DMS153 treated with DMSO at 0.1 percent for 48 hours (cell line): ENCODE measurements around the gene PTPRK.

Experiments used
- DNase-seq: peaks from one replicate; lab custom pipeline; 2025; ENCODE audit not compliant: unreplicated experiment; lab: John Stamatoyannopoulos, UW

The PTPRK gene

DNA sequence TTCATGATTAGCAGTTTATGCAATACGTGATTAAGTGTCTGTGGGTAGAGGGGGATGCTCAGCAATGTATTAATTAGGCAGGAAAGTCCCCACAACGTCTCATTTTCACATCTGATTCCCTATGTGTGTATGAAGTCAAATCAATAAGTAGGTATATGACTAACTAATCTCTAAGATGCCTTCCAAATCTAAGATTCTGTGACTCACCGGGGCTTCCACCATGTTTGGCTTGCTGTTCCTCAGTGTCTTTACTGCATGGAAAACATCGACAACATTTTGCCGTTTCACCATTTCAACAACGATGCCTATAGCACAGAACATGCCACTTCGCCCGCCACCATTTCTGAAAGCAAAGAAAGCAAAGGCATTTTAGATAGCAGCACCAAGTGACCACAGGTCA lies 547.6 kb downstream of the PTPRK start:
- DNase-seq: no peak

DNA sequence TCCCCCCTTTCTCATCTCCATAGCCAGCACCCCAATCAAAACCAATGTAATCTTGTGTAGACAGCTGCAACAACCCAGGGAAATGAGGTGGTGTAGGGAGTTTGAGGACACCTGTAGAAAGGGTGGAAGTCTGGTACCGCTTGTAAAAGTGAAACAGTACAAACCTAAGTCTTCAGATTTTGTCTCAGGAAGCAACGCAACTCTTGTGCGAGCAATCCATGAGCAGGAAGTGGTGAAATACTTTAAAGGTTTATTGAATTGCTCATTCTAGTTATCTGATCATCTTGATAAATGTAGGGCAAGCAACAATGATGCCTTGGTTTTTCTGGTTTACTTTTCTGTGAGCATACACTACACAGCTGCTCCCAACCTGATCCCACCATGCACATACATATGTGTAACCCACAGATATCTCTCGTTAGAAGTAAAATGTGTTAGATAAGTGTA lies 548.4 kb downstream of the PTPRK start:
- no peak for DNase-seq

DNA sequence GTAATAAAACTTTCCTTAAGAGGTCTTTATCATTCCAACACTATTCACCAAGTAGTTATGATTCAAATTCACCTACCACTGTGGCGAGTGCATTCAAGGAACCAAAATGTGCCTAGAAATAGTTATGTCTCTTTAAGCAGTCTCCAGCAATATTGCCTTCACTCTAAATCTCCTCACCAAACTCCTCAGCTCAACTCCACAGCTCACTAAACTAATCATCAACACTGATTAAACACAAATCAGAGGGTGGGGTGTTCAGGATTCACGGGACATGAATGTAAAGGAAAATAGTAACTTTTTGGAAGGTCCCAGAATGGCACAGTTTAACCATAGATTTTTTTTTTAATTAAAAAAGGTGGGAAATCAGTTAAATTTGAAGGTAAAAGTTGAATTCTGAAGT lies 549.0 kb downstream of the PTPRK start:
- DNase-seq: no peak

DNA sequence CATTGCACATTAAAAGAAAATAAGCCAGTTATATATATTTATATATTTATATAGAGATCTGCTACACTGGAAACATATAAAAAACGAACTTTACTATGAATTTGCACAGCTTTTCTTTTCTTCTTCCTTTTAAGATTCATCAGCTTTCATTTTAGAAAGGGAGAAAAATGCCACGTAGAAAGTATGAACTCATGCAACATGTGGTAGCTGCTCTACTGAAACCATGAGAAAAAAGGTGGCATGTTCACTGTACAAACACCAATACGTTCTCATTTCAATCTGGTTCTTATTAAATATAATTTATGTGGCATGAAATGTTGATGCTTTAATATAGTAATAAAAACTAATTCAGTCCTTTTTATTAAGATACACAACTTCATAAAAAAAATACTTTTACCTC lies 550.7 kb downstream of the PTPRK start:
- no peak for DNase-seq

DNA sequence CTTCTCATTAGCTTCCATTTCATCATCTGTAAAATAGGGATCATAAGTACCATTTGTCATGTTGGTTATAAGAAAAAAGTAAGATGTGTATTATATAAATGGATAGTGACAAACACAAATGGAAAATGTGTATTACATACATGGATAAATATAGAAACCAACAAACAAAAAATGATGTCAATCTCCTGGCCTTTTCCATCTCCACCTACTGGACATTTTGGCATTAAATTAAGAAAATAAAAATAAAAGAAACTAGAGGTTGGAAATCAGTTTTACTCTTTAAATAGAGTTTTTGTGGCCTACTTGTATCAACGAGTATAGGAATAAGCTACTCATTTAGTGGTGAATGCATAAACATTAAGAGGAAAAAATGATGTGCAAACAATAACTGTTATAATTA lies 552.0 kb downstream of the PTPRK start:
- DNase-seq: no peak

DNA sequence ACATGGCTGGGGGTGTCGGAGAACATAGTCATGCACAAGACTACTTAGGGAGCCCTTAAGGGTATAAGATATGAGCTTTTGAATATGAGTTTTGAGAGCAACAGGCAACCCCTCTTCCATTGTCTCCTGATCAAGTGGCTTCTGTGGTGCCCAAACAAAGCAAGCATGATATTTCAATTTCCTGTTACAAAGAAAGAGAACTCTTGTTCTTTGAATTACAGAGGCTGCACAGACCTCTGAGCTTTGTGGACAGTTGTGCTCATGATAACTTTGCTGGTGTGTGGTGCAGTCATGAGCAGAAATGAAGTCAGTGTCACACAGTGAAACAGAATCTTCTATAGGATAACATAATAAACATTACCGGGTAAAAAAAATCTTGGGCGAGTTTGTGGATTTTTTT lies 552.7 kb downstream of the PTPRK start:
- DNase-seq: no peak

DNA sequence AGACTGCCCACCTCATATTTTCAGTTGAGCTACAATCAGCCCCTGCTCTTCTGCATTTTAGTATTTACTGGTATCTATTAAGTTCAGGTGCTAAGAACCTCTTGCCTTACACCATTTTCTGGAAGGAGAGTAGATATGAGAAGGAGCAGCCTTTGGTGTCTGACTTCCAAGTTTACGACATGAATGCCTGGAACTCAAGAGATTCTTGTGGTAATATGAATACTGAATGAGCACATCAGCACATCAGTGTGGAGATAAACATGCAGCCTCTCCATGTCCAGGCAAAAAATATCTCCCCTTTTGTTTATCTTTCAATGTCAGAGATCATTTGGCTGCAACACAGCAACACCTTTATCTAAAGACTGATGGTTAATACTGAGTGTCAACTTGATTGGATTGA lies 553.8 kb downstream of the PTPRK start:
- DNase-seq: no peak

DNA sequence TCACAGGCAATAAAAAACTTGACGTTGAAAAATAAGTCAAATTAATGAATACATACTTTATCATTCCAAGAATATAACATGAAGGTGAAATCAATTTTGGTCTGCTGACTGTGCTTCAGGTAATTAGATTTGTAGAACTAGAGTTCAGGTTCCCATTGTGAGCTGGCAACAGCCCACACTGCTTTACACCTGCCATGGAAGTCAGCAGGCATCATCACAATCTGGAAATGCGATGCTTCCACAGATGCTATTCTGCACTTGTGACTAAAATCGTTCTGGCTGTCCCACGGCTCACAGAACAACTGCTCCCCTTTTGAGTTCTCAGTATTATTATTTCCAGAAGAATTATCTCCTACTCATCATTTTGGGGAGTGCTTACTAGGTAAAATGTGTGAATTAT lies 556.9 kb downstream of the PTPRK start:
- no peak for DNase-seq

DNA sequence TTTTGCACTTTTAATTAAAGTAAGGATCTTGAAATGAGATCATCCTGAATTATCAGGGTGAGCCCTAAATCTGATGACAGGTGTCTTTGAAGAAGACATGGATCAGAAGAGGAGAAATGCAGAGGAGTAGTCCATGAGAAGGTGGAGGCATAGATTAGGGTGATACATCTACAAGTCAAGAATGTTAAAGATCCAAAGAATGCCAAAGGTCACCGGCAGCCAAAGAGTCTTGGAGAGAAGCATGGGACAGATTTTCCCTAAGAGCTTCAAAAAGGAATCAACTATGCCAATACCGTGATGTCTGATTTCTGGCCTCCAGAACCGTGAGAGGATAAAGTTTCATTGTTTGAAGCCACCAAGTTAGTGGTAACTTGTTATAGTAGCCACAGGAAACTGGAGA lies 560.5 kb downstream of the PTPRK start:
- no peak for DNase-seq

DNA sequence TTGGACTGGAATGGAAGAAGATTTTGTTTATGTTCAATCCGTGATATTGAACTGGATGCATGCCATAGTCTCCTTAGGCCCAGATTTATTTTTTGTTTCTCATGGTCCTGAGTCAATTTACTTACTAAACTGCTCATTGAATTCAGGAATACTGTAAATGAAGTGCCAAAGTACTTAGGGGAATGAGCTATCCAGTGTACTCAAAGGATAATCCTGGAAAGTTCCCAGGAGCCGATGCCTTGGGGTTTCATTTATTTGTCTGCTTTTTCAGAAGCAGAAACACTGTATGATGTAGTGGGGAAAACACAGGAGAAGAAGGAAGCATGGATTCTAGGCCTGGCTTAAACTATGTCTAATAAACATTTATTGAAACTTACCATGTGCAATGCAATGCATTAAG lies 563.4 kb downstream of the PTPRK start:
- no peak for DNase-seq

DNA sequence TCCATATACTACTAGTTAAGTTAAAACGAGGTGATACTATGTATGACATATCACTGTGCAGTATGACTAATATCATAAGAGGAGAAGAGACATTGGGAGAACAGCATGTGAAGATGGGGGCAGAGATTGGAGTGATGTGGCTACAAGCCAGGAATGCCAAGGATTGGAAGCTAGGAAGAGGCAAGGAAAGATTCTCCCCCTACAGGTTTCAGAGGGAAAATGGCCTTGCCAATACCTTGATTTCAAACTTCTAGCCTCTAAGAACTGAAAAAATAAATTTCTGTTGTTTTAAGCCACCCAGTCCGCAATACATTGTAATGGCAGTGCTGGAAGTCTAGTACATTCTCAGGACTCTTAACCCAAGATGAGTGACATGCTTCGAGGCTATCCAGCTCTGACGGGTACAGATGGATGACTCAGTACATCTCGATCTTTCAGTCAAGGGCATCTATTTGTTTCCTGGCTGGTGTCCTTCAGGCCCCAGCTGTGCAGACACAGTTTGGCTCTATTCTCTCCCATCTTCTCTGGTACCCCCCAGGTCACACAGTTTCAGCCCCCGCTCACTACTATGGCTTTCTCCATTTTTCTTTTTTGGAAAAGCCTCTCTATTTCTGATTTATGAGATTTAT lies 564.0 kb downstream of the PTPRK start:
- DNase-seq: no peak

DNA sequence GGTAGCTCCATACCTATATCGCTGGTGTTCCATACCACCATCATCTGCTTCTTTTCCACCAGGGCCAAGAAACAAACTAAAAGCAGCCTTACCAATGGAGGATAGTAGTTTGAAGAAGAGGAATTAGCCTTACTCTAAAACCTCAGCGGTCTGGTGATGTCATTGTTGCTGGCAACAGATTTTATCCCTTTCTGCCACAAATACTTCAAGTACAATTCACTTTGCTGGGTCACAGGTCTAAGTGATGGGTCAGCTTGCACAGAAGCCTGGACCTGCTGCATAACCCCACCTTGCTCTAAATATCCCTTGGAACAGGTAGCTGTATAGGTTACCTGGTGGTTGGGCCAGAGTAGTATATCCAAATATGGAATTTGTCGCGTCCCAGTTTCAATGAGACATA lies 566.3 kb downstream of the PTPRK start:
- DNase-seq: no peak

DNA sequence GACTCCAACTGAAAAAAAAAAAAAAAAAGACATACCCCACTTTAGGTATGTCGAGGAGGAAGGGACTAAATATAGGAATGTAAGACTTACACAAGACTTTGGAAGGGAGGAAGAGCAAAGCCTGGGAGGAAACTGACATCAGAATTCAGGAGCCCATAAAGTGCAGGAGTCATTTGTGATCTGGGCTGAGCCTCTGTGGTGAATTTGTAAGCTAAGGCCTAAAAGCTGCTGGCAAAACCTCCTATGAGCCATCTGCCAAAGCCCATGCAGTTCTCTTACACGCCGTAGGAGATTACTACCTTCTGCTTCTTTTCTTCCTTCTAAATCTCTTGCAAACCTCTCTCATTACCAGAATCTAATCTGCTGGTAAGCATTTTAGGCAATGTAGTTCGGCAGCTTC lies 567.6 kb downstream of the PTPRK start:
- DNase-seq: no peak

DNA sequence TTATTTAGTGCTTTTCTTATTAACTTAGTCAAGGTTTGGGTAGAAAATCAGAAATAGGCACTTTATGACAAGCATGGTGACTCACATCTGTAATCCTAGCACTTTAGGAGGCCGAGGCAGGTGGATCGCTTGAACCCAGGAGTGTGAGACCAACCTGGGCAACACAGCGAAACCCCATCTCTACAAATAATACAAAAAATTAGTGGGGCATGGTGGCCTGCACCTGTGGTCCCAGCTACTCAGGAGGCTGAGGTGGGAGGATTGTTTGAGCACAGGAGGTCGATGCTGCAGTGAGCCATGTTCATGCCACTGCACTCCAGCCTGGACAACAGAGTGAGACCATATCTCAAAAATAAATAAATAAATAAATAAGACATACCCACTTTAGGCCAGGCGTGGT lies 568.2 kb downstream of the PTPRK start:
- DNase-seq: no peak

DNA sequence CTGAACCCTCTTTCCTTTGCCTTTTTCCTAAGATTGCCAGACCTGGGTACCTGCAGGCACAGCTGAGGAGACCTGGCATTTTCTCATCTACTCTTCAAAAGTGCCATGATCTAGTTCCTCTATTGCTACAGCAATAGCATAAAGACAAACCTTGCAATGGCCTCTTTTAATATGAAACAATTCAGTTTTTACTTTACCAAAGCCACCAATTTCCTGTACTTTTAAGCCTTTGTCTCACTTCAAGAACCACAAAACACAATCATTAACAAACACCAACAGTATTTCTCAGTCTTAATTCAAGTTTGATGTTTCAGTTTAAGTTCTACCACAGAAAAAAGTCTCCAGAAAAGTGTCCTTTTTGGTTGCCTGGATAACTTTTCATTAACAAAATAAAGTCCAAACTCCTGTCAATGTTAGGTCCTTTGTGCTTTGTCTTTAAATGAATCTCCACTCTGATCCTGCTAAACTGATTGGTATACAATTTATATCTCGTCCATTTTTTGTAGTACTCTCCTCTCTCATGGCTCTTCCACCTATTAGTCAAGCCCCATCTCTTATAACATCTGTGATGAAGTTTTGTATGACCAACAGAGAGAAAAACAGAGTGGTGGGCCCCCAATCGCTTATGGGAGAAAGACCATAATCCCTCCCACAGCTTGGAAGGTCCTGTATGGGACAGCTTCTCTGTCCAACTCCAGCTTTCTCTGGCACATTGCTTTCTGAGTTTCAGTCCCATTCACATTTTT lies 569.1 kb downstream of the PTPRK start:
- DNase-seq: no peak

DNA sequence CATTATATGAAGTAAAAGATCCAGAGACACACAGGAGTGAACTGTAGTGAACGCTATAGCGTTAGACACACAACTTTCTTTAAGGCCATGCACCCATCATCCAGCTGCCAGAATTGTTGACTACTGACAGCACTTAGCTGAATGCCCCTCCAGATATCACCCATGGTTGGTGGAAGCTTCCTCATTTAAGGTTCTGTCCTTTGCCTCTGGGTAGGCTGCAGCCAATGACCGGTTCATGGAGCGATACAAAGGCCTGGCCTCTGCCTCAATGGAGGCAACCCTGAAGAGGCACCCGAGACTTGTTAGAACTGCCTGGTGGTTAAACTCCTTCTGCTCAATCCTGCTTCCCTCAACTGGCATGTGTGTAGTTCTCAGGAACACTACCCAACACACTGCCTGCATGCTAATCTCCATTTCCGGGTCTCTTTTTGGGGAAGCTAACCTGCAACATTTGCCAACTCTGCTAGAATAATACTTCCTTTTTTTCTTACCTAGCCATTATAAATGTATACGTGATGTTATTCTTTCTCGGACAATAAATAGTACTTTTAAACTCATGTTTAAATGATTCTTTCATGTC lies 569.7 kb downstream of the PTPRK start:
- no peak for DNase-seq

DNA sequence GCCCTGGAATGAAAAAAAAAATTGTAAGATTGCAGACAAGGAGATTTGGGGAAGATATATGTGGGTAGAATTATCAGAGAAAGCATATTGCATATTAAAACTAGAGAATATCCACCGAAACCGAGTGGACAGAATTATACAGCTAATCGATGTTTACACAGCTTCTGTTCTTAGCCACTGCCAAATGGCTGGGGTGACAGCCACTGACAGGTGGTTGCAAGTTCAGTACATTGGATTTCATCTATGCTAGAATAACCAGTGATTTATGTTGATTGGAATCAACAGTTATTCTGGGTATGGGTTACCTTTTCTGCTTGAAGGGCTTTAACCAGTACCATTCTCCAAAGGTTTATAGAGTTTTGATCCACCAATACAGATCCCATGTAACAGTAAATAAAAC lies 571.1 kb downstream of the PTPRK start:
- no peak for DNase-seq

DNA sequence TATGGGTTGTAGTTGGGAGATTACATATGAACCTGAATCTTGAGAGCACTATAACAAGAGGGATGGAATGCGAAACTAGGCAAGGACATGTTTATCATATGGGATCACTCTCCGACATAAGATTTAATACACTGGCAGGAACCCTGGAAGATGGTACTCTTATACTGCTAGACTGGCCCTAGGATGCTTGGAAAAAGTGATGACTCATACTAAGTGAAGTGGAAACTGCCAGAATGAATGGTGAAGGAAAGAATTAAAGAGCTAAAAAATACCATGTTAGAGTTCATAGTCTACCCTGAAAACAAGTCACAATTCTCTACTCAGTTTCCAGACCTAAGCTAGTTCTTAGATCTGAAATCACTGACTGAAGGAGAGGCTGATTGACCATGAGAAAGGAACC lies 574.0 kb downstream of the PTPRK start:
- DNase-seq: no peak

DNA sequence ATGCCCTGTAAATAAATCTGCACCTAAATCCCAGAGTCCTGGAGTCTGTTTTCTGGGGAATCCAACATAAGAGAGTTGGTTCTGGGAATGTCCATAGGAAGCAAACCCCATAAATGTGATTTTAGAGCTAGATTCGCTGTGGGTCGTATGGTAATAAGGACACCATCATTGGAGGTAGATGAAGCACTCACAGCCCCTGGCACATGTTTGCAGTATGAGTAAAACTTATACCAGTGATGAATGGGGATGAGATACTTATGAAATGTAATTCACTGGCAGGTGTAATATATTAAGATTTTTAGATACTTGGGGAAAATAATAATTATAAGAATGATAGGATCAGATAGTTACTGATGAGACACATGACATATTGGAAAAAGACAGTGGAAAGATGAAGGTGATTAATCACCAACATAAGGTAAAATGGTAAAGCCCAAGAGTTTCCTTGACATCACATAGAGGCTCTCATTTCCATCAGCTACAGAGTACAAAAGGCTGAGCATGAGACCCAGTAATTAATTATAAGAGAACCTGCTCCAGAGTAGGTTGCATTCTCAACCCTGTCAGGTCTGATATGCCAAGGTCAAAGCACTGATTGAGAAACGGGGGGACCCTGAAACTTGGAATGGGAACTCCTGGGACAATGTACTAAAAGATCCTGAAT lies 574.8 kb downstream of the PTPRK start:
- no peak for DNase-seq

DNA sequence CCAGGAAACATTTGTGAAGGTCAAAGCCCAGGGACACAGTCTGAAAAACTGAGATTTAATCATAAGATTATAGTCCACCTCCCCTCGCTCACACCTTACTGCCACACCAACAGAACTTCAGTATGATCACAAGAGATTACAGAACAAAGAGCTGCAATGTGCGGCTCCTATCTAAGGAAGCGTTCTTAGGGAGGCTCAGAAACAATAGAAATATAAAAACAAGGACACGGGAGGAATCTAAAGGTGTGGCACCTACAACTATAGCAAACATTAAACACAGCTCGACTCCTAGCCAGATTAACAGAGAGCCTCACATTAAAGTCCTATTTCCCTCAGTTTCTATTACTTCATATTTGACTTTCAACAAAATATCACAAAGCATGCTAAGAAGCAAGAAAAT lies 579.2 kb downstream of the PTPRK start:
- no peak for DNase-seq

DNA sequence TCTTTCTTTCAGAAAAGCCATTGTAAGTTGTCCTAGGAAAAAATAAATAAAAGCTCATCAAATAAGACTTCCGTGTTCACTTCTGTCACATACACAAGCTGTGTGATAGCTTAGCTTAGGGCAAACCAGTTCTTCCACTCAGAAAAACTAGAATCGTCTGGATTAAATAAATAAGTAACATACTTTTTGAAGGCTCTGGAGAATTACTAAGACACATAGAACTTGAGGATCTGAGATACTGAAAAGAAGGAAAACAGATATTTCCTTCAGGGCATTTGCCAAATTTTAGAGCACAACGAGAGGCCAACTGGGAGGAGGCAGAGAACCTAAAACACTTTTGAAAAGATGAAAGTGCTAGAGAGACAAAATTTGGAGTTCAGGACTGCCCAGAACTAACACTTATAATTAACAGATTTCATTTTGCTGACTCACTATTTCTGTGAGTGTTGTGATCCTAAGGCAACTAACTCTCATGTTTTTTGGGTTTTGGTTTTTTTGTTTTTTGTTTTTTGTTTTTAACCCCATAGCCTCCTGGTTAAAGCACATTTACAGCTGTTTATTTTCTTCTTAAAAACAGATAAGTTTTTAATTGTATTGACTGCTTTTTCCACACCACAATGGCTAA lies 580.8 kb downstream of the PTPRK start:
- no peak for DNase-seq

DNA sequence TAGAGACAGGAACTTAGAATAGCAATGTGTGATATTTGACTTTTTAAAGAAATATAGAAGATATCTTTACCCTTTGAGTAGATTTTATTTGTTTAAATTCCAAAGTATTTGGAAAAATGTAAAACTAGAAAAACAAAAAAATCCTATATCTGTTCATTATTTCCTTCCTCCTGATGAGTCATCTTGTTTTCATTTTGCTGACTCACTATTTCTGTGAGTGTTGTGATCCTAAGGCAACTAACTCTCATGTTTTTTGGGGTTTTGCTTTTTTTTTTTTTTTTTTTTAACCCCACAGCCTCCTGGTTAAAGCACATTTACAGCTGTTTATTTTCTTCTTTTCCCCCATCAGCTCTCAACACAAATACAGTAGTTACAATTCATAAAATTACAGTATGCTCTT lies 581.7 kb downstream of the PTPRK start:
- no peak for DNase-seq
